Ureter (tissue), 1 donor: ENCODE measurements around the gene WDR20. TPM values are rescaled to one million over a fixed set of nuclear protein-coding genes. Genes with fewer than 3 reads are reported as not detected.
"Not testable (repeated sequence)": the region's sequence is repeated elsewhere in the genome, so short reads cannot be mapped to it uniquely, and the experiment has no call there.

Experiments used
- DNase-seq: peaks from one replicate; pipeline ENCODE4 v3.0.0-alpha.2; 2020; ENCODE audit warnings: low spot score
- total RNA-seq: library from RNA; stranded (reverse); gene quantifications from one replicate; pipeline ENCODE4 v1.2.4, GENCODE V29; 2023
- donor health status: DM: yes; HTN: yes; CAD: no.

WDR20 gene
- total RNA-seq, 1 donor from 2014 or later: 45.7 TPM

DNA sequence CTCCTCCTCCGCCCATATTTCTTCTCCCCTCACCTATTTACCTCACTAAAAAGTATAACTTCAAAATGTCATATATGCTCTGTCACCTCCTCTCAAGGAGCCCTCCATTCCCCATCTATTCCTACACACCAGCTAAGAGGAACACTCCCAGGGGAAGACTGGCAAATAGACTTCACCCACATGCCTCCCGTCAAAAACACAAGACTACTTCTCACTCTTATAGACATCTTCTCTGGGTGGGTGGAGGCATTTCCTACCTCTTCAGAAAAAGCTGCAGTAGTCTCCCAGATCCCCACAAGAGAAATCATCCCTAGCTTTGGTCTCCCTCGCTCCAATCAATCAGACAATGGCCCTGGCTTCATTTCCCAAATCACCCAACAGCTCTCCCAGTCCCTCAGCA, 99.1 kb downstream of the WDR20 start:
- no peak for DNase-seq

GRCh38 chr14:102239231-102239630, 99.5 kb downstream of the WDR20 start:
- no peak for DNase-seq

DNA sequence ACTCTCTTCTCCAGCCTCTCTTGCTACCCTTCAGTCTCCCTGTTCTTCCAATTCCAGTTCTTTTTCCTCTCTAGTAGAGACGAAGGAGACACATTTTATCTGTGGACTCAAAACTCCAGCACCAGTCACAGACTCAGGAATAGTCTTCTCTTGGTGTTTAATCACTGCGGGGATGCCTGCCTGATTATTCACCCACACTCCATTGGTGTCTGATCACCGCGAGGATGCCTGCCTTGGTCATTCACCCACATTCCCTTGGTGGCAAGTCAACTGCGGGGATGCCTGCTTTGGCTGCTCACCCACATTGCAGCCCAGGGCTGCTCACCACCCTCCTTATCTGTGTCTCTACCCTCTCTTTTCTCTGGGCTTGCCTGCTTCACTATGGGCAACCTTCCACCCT, 100.8 kb downstream of the WDR20 start:
- not testable (repeated sequence) for DNase-seq

GRCh38 chr14:102241147-102241546, 101.5 kb downstream of the WDR20 start:
- no peak for DNase-seq

GRCh38 chr14:102243795-102244194, 104.1 kb downstream of the WDR20 start:
- not testable (repeated sequence) for DNase-seq

DNA sequence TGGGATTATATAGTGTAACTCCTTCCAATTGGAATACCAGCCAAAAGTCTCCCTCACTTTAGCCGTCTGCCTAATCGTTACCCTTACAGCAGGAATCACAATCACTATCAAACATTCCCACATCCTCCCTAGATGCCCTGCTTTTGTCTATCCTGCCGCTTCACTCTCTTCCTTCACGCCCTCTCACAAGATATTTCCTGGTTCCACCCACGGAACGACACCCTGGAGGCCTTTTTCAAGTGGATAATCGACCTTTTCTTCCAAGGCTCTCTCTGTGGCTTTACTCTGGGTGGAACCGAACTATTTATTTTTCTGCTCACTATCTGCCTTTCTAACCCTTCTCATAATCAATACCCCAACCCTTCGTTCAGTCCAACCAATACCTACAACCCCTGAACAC, 106.4 kb downstream of the WDR20 start:
- DNase-seq: no peak

DNA sequence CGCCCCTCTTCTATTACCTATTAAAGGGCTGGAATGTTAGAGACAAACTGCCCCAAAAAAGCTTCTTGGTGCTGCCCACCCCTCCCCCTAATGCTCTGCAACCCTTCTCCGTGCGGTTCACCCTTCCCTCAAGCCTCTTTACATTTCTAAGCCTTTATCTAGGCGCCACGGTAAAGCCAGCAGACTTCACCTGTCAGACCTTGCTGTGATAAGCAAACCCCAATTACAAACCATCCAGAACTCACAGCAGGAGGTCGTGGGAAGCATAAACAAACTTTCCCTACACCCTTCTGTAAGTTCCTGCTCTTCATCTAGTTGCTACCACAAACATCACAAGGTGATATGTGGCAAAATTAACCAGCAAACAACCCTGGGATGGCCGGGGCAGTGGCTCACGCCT, 108.4 kb downstream of the WDR20 start:
- DNase-seq: no peak

DNA sequence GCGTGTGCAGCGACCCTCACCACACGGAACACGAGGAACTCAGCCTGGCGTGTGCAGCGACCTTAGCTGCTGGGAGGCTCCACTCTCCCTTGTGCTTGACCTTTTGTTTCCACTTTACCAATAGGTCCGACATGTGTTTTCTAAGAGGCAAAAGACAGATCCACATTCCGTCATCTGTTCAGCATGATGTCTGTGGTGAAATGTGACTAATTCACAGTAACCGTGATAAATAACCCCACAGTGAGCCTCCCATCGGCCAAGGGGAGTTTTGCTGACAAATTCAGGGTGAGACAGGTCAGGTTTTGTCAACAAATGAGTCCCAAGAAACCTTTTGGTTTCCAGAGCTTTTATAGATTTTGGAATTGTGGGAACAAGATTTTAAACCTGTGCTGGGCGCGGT, 109.3 kb downstream of the WDR20 start:
- no peak for DNase-seq

DNA sequence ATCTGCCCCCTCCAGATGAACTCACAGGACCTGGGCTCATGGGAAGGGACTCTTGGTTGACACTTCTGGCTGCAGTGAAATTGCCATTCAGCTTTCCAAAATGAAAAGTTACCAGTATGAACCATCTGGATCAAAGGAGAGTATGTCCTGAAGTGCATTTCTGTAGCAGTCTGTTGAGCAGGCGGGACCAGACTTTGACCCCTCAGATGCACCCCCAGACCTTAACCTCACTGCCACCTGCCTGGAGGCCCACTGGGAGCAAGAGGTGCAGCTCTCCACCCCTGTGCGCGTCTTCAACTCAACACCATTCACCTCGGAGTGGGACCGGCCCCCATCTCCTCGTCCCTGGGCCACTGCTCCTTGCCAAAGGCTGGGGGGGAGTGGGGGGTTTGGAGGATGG, 110.3 kb downstream of the WDR20 start:
- no peak for DNase-seq

GRCh38 chr14:102250636-102251035, 110.9 kb downstream of the WDR20 start:
- DNase-seq: no peak

- DNase-seq: no peak
Measured at GRCh38 chr14:102251161-102251560, 111.5 kb downstream of the WDR20 start.

GRCh38 chr14:102252834-102253801, 113.4 kb downstream of the WDR20 start:
- DNase-seq: no peak

DNA sequence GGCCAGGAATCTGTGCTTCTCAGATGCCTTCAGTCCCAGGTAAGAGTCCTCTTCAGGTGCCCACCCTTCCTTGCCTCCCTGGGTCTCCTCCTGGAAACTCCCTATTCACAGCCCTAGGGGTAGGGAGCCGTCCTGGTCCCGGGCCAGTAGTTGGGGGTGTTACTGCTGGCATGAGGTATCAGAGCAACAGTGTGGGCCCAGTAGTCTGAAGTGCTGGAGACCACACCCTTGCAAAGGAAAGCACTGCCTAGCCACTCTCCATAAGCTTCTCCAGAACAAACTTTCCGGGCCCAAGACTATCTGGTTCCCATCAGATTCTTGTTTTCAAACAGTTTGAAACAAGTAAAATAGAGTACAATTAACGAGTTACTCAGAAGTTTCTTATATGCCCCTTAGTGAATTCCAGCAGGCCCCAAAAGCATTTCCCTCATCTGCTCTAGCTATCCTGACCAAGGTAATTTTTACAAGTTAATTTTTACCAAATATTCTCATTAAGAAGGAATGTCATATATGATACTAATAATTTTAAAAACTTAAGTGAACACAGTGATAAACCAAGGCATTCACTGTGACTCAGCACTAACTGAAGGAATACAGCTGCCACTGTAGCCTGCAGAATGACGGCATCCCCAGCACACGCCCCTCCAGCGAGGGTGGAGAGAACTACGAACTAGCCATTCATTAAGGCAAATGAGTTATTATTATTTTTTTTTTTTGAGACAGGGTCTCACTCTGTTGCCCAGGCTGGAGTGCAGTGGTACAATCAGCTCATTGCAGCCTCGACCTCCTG, 115.9 kb downstream of the WDR20 start:
- DNase-seq: no peak

- DNase-seq: no peak
Measured at GRCh38 chr14:102256716-102257115, 117.0 kb downstream of the WDR20 start.

DNA sequence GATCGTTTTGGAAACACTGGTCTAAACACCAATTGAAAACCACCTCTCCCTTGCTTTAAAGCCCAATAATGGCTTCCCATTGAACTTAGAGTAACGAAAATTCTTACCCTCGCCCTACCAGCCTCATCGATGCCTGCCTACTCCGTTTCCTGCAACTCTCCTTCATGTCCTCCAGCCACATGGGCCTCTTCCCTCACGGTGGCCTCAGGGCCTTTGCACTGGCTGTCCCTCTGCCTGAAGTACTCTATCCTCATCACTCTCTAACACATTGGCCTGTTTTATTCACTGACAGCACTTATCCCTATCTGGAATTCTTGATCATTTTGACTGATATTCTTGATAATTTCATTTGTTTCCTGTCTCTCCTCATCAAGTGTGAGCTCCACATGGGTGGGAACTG, 118.4 kb downstream of the WDR20 start:
- no peak for DNase-seq

Other genes with a start within 250 kb of the WDR20 start
- 467 TPM for gene DYNC1H1, start 175.3 kb upstream of the WDR20 start, total RNA-seq
- gene HSP90AA1, start 52.9 kb upstream of the WDR20 start, total RNA-seq: 583 TPM
- 24.4 TPM for gene MOK, start 165.3 kb downstream of the WDR20 start, total RNA-seq
- gene ZNF839, start 179.8 kb downstream of the WDR20 start, total RNA-seq: 18.1 TPM
- gene CINP, start 223.0 kb downstream of the WDR20 start, total RNA-seq: 31.2 TPM
- 36.3 TPM for gene TECPR2, start 223.0 kb downstream of the WDR20 start, total RNA-seq